Gastroesophageal sphincter (tissue), 3 donors: ENCODE measurements around the gene RNF144A.

Source experiments
- CTCF ChIP-seq, 4 experiments: fragments of 200-600 bp in 2 of 4; fragments of 450-650 bp in 2 of 4; sonication (generic) in 1 of 4; IDR thresholded peaks; one replicate each; pipeline ENCODE4 v1.5.1; 2017 to 2019; ENCODE audit warnings: antibody characterized with exemption in 4 of 4, mild to moderate bottlenecking in 2 of 4, moderate library complexity in 2 of 4
- EP300 ChIP-seq: sonication (generic); formaldehyde crosslinking; IDR thresholded peaks from one replicate; pipeline ENCODE4 v1.6.1; 2017; ENCODE audit warnings: antibody characterized with exemption, mild to moderate bottlenecking

- no peak for TF ChIP-seq CTCF (IDR thresholded peaks at IDR 0.05)
- no peak for TF ChIP-seq EP300
Observed at GRCh38 chr2:6939071-6939470, 21.9 kb downstream of the RNF144A start.
